Right lobe of liver (tissue), 4 donors: Measurements from ENCODE around the gene CD79B.

Experiments used
- CTCF ChIP-seq, 4 donors: fragments of 200-600 bp in 3 of 4; fragments of 450-650 bp in 1 of 4; IDR thresholded peaks; one replicate each; pipeline versions ENCODE4 v1.5.1 to v1.8.0; 2016 to 2022; ENCODE audit warnings: antibody characterized with exemption in 4 of 4, mild to moderate bottlenecking in 2 of 4
- POLR2A ChIP-seq: fragments of 450-650 bp; IDR thresholded peaks from one replicate; pipeline ENCODE4 v1.6.1; 2017; ENCODE audit warnings: antibody characterized with exemption, mild to moderate bottlenecking
- donor health status: DM: no; HTN: no; CAD: no.
- donor health status: DM: no; HTN: no; CAD: no.
- donor health status: DM: no; HTN: yes; CAD: no.

GRCh38 chr17:63962298-63962744 is 30.2 kb upstream of the CD79B start:
- TF ChIP-seq CTCF (IDR thresholded peaks at IDR 0.05) (no peak), POLR2A (no peak)
